HG02981 (cell line): ENCODE results near the gene ACE2.

Experiments
- ATAC-seq: cut with Tn5 transposase; IDR thresholded peaks from one replicate; pipeline ENCODE4 v1.9.1; 2021; ENCODE audit warnings: mild to moderate bottlenecking, moderate library complexity; ENCODE audit not compliant: unreplicated experiment

ACE2 gene

GRCh38 chrX:15512401-15512965 is 88.3 kb downstream of the ACE2 start:
- no peak for ATAC-seq

GRCh38 chrX:15511563-15511962 is 89.2 kb downstream of the ACE2 start:
- ATAC-seq = no peak
